ENCODE results near the gene LDLRAD3.

DNA sequence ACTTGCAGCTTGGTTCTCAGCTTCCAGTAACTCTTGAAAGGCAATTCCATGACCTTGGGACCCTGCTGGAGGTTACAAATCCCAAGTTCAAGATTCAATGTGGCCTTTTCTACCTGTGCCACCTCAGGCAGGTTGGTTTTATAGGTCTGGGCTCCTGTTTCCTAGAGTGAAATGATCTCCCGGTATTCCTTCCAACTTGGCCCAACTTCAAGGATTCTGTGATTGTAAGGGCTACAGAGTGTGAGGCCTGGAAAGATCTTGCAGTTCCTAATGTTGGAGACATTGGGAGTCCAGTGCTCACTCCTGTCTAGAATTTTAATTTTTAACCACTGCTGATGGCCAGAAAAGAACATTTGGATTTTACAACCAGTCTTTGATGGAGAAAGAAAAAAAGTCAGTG lies 91.6 kb downstream of the LDLRAD3 start:
- TF ChIP-seq, protein P1, sequence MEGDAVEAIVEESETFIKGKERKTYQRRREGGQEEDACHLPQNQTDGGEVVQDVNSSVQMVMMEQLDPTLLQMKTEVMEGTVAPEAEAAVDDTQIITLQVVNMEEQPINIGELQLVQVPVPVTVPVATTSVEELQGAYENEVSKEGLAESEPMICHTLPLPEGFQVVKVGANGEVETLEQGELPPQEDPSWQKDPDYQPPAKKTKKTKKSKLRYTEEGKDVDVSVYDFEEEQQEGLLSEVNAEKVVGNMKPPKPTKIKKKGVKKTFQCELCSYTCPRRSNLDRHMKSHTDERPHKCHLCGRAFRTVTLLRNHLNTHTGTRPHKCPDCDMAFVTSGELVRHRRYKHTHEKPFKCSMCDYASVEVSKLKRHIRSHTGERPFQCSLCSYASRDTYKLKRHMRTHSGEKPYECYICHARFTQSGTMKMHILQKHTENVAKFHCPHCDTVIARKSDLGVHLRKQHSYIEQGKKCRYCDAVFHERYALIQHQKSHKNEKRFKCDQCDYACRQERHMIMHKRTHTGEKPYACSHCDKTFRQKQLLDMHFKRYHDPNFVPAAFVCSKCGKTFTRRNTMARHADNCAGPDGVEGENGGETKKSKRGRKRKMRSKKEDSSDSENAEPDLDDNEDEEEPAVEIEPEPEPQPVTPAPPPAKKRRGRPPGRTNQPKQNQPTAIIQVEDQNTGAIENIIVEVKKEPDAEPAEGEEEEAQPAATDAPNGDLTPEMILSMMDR (IDR thresholded peaks at IDR 0.05), result no peak
- no peak for TF ChIP-seq EZH2phosphoT487 (IDR thresholded peaks at IDR 0.05)
